NB4 (cell line): Measurements from ENCODE around the gene MOB3B.

Experiments
- CTCF ChIP-seq: IDR thresholded peaks from one replicate; pipeline ENCODE4 v1.5.1; 2012; ENCODE audit warnings: low read depth, low read length
- MYC ChIP-seq: IDR thresholded peaks from 2 replicates; pipeline ENCODE4 v1.6.1; 2011; ENCODE audit warnings: low read depth, low read length
- POLR2A ChIP-seq: IDR thresholded peaks from 2 replicates; pipeline ENCODE4 v1.6.1; 2011; ENCODE audit warnings: mild to moderate bottlenecking; ENCODE audit not compliant: insufficient read length; ENCODE audit errors: extremely low read depth

GRCh38 chr9:27353166-27353473 is 176.5 kb downstream of the MOB3B start:
- no peak for TF ChIP-seq CTCF
- no peak for TF ChIP-seq MYC
- no peak for TF ChIP-seq POLR2A
